Fibroblast of skin of back (primary cell): ENCODE results near the gene GALNT9.
"Not testable (repeated sequence)": the region's sequence is repeated elsewhere in the genome, so short reads cannot be mapped to it uniquely, and the experiment has no call there.

Experiments used
- DNase-seq: peaks from one replicate; pipeline ENCODE4 v3.0.0-alpha.2; 2013

Gene GALNT9

DNA sequence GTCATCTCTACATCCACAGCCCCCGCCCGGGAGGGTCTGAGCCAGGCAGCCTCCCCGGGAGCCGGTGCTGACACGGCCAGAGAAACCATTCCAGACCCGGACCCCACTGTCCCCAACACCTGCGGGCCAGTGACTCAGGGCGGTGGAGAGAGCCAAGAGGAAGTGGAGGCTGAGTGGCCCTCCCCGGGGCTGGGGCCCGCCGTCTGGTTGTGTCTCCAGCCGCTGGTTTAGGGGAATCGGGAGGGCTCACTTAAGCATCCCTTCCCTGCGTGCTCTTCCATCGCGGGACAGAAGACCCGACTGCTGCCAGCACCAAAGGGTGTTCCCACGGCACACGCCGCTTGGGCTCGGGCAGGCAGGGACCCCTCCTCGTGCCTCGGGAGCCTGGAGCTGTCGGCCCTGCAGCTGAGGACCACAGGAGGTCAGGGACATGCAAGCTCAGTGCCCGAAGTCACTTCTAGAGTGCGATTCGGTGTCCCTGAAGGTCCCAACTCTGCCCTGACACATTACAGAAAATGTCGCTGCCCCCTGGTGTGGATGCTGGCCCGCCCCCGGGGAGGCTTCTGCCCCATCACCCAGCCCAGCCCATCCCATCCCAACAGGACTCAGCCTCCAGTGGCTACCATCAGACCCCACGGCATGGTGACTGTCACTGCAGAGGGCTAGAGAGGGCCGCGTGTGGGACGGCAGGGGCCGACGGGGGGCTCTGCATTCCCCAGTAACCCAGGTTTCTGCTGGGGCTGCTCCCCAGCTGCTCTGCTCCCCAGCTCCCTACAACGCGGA lies 50.8 kb downstream of the GALNT9 start:
- DNase-seq = no peak

DNA sequence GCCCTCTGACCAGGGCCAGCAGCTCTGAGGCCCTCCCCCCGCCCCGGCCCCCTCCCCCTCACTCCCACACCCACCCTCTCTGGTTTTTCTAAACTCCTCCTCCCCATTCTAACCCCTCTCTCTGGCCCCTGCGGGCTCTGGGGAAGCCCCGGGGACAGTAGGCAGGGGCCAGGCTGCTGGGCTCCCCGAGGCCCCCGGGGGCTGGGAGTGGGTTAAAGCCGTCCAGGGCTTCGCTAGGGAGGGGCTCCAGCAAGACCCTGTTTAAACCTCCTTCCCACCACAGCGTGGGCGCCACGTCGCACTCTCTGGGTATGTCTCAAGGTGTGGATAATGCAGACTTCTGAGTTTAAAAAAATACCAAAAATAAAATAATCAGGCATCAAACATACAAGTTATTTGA lies 51.4 kb downstream of the GALNT9 start:
- DNase-seq = no peak

DNA sequence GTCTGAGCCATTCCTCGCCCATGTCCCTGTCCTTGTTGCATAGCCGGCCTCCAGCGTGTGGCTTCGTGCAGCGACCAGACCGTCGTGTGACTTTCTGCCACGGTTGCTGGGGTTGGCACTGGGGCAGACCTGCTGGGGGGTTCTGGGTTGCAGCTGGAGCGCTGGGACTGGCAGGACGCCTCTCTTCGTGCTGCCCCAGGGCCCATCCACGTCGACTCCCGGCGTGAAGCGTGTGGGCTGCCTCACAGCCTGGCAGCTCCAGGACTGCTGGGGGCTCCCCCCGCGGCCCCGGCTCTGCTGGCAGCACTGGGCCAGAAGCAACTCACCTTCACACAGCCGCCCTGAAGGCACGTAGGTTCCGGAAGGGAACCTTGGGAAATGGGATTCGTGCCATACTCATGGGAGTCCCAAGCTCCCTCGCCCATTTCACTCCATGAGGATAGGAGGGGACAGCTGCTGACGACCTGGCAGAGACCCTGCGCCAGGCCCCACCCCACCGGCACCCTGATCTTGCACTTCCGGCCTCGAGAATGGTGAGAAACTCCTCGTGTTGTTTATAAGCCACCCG lies 51.9 kb downstream of the GALNT9 start:
- DNase-seq = no peak

DNA sequence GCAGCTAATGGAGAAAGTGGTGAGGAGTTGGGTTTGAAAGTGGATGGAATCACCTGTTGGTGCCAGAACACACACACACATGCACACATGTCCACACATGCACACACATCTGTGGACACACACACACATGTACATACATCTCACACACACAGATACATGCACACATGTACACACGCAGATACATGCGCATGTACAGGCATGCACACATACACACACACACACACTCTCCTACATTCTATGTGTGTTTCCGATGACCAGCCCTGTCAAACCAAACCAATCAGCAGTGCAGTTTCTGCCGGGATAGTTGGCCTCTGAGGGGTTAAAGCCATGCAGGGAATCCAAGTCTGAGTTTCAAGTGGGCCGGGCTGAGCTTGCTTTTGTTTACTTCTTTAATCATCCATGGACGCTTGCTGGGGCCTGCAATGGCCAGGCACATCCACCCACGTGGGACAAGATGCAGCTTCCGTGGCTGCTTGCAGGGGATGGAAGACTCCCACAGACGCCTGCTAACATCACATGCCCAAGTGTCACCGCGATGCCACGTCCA lies 52.5 kb downstream of the GALNT9 start:
- no peak for DNase-seq

DNA sequence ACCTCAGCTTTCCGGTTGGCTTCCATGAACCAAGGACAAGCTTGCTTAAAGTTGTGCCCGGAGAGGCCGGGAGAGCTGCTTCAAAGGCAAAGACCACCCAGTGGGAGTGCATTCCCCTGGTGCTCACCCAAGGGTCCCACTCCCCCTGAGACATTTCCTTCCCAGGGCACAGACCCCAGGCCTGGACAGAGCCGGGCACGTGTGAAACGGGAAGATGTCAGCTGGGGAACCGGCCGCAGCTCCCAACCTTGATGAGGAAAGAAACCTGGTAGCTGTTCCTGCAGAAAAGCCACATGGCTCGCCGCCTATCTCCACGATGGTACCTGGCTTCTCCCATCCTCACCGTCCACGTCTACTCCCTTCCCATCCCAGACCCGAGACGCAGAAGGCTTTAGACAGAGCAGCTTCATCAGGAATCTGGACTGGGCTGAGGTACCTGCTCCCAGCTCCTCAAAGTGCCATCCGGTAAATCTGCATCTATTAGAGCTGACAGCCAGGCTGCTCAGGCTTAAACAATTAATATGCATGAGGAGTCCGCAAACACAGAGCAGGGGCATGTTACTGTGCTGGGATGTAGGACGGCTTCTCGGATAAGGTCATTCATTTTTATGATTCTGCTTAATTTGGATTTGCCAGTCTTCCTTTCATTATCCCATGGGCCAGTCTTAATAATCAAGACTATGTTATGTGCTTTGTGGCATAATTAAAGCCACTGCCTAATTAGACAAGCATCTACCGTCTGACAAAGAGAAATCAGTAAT lies 53.1 kb downstream of the GALNT9 start:
- no peak for DNase-seq

DNA sequence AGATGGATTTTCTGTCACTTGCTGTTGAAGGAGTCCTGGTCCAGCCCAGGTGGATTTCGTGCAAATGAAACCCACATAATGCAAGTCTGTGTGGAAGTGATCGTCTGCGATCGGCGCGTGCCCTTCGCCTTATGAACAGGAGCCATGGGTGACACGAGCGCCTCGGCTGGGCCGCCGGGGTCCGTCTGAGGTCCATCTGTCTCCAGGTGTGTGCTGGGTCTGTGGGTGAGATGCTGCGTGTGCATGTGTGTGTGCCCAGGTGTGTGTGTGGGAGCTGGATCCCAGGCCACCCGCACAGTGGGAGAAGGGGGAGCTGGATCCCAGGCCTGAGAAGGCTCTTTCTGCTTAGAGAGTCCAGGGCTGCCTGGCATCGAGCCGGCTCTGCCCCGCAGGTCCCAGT lies 53.8 kb downstream of the GALNT9 start:
- DNase-seq = no peak

DNA sequence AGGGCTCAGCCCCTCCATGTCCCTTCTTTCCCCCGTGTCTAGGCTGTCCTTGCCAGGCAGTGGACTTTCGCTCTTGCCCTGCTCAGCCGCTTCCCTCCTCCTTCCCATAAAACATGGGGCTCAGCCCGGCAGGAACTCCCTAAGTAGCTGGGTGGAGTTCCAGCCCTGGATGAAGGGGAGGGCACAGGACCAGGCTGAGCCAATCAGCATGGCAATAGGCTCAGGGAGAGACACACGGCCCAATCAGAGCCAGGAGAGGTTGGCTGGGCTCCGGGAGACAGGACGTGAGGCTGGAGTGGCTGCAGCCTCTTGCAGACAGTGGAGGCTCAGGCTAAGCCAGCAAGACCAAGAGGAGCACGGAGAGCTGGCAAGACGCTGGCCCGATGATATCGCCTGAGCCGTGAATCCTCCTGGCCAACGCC lies 54.3 kb downstream of the GALNT9 start:
- DNase-seq = peak; percentile 65

DNA sequence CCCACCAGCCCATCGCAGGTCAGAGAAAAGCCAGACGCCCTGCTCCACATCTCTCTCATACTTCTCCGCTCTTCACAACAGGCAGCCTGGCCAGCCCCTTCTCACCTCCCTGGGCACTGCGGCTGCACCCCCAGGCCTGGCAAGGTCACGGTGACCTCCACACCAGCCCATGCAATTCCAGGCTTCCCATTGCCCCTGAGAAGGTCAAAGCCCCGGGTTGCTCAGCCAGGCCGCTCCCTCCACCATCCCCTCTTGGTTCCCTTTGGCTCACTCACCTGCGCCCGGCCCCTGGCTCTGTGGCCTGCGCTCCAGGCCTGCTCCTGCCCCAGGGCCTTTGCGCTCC lies 55.4 kb downstream of the GALNT9 start:
- DNase-seq = no peak

DNA sequence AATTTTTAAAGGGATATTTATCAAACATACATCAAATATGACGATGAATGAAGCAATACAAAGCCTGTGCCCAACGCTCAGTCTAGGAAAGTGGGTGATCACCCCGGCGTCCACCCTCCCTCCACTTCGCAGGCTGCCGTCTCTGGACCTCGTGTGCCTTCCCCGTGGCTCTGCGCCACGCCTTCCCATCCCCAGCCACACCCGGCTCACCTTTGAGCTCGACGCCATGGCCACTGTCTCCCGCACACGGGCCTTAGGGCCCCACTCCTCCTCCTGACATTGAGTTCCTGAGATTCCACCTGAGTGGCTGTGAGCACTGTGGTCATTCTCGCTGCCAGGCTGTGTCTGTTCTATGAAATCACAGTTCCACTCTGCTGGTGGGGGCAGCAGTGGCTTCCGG lies 56.7 kb downstream of the GALNT9 start:
- no peak for DNase-seq

DNA sequence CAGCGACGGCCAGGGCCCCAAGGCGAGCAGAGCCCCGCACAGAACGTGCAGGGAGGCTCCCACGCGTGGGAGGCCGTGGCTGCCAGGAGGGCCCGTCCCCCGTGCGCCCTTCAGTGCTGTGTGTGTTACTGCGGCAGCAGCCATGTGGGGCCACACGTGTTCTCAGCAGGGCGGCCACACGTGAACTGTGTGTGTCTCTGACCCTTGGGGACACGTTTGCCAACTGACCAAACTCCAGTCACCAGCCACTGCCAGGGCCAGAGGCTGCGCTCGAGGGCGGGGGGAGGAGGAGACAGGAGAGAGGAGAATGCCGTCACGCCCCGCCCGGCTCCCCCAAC lies 57.7 kb downstream of the GALNT9 start:
- no peak for DNase-seq

DNA sequence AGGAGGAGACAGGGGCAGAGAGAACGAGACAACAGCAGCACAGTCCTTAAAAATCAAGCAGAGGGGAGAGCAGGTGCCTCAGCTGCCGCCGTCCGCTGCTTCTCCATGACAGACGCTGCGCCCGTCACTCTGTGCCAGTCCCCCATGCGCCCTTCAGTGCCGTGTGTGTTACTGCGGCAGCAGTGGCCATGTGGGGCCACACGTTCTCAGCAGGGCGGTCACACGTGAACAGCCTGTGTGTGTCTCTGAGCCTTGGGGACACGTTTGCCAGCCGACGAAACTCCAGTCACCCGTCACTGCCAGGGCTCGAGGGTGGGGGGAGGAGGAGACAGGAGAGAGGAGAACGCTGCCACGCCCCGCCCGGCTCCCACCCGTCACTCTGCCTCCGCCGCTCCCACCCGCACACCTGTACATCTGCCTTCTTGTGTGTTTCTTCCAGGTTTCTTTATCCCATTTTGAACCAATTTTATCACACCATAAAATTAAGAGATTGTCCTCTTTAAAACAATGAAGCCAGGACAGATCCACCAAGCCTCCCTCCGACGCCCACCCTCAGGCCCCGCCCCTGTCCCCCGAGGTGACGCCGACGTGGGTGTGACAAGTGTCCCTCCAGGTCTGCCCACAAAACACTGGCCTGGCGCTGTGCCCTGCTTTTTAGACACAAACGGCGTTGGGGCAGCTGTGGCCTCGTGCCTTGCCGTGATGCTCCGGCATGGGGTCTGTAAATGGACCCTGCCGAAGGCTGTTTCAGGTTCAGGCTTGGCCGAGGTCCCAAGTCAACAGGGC lies 58.2 kb downstream of the GALNT9 start:
- DNase-seq = no peak

DNA sequence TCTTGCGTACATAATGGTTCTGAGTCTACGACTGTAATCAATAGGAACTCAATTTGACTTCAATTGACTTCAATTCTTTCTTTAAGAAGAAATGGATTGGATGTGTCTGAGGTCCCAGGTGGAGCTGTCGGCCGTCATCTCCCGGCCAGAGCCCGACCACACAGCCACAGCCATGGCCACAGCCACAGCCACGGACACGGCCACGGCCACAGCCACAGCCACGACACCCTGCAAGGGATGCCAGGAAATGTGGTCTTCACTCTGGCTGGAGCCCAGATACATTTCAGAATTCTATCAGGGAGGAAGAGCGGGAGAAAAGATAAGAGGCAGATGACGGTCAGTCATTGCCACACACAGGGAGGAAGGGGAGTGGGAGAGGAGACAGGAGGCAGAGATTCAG lies 58.9 kb downstream of the GALNT9 start:
- no peak for DNase-seq

DNA sequence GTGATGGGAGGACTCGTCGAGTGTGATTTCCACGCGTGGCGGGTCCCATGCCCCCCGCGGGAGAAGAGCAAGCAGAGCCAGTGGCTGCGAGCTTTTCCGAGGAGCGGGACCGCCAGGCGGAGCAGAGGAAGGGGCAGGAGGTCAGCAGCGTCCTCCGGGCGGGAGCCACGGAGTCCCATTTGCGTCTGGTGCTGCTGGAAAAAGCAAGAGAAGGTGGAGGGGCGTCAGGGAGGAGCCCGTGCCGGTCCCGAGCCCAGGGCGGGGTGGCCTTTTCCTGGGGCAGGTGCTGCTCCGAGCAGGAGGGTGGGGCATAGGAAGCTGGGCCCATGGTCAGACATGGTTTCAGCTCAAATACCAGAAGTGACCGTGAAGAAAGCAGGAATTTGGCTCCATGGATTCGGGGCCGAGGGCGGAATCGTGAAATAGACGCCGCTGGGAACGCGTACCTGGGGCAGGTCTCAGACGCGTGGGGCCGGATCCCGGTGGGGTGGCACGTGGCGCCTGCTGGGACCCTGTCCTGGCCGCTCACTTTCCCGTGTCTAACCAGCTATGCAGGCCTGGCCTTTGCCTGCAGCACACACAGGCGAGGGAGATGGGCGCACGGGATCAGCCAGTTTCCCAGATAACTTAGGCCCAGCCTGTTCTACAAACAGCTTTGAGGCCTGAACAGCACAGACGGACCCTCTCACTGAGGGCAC lies 60.0 kb downstream of the GALNT9 start:
- no peak for DNase-seq

DNA sequence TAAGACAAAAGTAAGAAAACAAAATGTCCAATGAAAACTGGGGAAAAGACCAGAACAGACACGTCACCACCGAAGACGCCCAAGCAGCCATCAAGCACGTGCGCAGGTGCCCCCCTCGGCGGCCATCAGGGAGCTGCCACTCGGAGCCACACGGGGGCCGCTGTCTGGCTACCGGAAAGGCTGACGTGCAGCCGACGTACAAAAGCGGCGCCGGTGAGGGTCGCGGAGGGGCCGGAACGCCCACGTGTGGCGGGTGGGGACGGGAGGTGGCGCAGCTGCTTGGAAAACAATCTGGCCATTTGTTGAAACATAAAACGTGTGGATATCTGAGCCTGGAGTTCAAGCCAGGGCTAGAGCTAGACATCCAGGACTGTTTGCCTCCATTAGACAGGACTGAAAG lies 60.7 kb downstream of the GALNT9 start:
- DNase-seq = no peak

DNA sequence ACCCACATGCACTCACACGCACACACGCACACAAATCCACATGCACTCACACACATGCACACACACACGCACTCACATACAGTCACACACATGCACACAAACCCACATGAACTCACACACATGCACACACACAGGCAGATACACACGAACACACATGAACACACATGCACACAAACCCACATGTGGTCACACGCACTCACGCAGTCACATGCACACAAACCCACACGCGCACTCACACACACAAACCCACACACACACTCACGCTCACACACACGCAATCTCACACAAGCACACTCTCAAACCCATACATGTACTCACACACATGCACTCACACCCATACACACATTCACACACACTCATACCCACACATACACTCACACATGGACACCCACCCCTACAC lies 61.5 kb downstream of the GALNT9 start:
- DNase-seq = no peak

DNA sequence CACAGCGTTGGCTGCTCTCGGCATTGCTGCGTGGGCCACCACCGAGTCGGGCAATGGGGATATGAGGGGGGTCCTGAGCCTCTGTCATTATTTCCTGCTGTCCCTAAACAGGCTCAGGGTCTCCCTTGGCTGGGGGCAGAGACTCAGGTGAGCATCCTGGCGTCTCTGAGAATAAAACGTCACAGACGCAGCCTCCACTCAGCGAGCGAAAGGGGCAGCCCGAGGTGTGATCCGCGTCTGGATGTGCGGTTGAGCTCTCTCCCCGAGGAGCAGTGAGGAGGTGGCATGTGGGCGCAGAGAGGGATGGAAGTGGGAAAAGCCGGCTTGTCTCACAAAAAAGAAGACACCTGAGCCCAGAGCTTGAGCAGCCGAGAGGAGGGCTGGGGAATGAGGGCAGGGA lies 62.6 kb downstream of the GALNT9 start:
- DNase-seq = no peak

DNA sequence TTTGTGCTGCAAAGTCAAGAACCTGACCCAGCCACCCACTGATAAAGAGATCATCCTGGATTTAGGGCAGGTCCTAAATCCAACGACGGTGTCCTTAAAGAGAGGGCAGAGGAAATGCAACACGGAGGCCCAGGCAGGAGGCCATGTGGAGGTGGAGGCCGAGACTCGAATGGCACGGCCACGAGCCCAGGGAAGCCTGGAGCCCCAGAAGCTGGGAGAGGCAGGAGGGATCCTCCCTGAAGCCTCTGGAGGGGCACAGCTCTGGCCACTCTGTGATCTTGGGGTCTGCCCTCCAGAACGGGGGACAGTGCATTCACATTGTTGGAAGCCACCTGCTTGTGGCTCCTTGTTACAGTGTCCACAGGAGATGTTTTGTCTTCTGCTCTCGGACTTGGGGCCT lies 63.0 kb downstream of the GALNT9 start:
- DNase-seq = no peak

DNA sequence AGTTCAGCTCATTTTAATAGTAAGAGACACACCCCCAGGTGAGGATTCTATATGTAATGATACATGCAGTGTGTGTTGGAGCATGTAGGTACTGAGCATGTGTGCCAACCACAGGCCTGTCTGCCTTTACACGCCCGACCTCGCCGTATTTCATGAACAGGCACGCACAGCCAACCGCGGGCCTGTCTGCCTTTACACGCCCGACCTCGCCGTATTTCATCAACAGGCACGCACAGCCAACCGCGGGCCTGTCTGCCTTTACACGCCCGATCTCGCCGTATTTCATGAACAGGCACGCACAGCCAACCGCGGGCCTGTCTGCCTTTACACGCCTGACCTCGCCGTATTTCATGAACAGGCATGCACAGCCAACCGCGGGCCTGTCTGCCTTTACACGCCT lies 63.6 kb downstream of the GALNT9 start:
- not testable (repeated sequence) for DNase-seq

DNA sequence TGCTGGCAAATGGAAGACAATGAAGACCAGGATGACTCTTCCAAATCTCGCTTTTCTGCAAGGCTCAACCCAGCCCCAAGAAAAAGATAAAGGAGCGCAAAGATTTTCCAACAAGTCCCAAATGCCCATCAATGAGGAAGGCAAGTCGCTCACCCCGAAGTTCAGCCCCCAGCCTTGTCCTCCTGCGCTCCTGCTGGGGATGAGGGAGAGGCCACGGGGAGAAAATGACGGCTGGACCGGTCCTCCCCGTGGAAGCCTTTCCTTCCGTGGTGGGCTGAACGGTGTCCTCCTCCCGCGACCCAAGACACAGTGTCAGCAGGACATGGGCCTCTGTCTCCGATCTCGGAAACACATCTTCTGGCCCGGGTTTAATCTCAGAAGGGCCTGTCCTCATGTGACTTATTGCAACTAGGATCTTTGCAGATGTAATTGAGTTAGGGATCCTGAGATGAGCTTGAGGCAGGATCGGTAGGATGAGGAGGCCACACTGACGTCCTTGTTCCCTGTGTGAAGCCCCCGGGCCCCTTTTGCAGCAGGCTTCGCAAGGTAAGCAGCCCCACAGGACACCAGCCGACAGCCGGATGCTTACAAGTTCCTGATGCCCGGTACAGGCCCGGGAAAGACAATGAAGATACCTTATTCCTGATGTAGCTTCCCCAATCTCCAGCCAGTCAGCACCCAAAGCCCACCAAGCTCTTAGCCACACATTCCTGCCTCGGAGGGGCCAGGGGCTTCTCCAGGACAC lies 64.2 kb downstream of the GALNT9 start:
- DNase-seq = no peak

DNA sequence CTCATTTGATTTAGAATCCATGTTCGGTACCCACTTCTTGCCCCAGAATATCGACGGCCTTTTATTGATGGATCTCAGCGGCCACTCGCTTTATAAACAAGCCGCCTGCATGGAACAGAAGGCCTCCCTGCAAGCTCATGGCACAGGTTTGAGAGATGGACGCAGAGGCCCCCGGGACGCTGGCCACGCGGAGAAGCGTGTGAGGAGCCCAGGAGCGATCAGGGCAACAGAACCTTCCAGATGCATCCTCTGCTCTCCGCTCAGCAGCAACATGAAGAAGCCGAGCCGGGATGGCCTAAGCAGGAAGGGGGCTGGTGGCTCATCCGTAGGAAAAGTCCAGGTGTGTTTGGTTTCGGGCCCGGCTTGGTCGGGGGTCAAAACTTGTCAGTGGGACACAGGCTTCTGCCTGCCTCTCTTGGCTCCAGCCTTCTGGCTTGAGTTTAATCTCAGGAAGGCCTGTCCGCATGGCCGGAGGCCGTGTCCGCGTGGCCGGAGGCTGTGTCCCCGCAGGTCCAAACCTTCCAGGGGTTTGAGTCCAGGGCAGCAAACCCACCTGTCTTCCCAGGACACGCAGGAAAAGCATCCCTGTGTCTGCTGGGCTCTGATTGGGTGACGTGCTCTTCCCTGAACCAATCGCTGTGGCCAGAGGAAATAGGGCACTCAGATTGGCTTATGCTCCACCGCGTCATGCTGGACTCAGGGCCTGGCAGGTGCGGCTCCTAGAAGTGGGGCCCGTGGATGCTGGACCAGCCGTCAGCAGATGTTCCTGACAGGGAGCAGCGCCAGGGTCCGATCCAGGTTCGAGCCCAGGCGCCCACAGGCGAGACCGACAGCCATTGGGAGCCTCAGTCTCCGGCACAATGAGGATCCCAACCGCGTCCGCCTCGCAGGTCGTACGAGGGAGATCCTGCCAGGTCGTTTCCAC lies 65.0 kb downstream of the GALNT9 start:
- no peak for DNase-seq
